A549 (cell line): ENCODE data around the gene STAU1. TPM values are rescaled to one million over a fixed set of nuclear protein-coding genes. Genes with fewer than 3 reads are reported as not detected.

Experiments
- ATAC-seq, 2 experiments: fragments of 200-7000 bp in 1 of 2; fragments of >200 bp in 1 of 2; cut with Nextera tagmentation in 1 of 2; cut with Tn5 transposase in 1 of 2; 3 replicates each; pipeline versions ENCODE4 v1.8.0 to v1.9.1; 2018 to 2020; ENCODE audit warnings: mild to moderate bottlenecking in 1 of 2, moderate library complexity in 1 of 2
- CTCF ChIA-PET: fragments of 300-600 bp; sonication (Branson Sonifier 250); formaldehyde crosslinking; extraction: SDS; loops from one replicate; lab custom pipeline; 2021; ENCODE audit warnings: antibody characterized with exemption, inconsistent platforms; lab: Yijun Ruan, JAX
- POLR2A ChIA-PET: fragments of 350-600 bp; formaldehyde crosslinking; extraction: SDS; loops from one replicate; lab custom pipeline; 2021; ENCODE audit warnings: antibody characterized with exemption, inconsistent platforms; lab: Yijun Ruan, JAX
- DNase-seq, 2 experiments: peaks; one replicate each; pipeline versions ENCODE4 v3.0.0 to v3.0.0-alpha.2; 2011 to 2016; ENCODE audit warnings: low read depth in 1 of 2, low spot score in 1 of 2
- FAIRE-seq: peaks from 2 replicates; lab custom pipeline; 2011; peaks lifted over from hg19 to GRCh38; lab: Jason Lieb, UNC
- H3K27ac ChIP-seq, 2 experiments: fragments of >200 bp; sonication (Bioruptor Twin); formaldehyde crosslinking; 3 replicates each; pipeline ENCODE4 v1.5.1; 2016 to 2017
- H3K4me1 ChIP-seq: fragments of >200 bp; sonication (Bioruptor Twin); formaldehyde crosslinking; 3 replicates; pipeline ENCODE4 v1.6.1; 2016
- H3K4me2 ChIP-seq: fragments of >200 bp; sonication (Bioruptor Twin); formaldehyde crosslinking; 3 replicates; pipeline ENCODE4 v1.6.1; 2016
- H3K4me3 ChIP-seq: fragments of >200 bp; sonication (Bioruptor Twin); formaldehyde crosslinking; 3 replicates; pipeline ENCODE4 v1.5.1; 2016
- H3K9me3 ChIP-seq: fragments of >200 bp; sonication (Bioruptor Twin); formaldehyde crosslinking; 3 replicates; pipeline ENCODE4 v1.6.1; 2016
- BHLHE40 ChIP-seq: IDR thresholded peaks from 2 replicates; pipeline ENCODE4 v1.6.1; 2012; ENCODE audit warnings: low read depth, low read length, inconsistent platforms
- CBX2 ChIP-seq: fragments of 200-600 bp; sonication (generic); IDR thresholded peaks from 2 replicates; pipeline ENCODE4 v1.6.1; 2016; ENCODE audit warnings: low read depth, mild to moderate bottlenecking, borderline replicate concordance
- CEBPB ChIP-seq, 2 experiments: fragments of >200 bp in 1 of 2; sonication (Bioruptor Twin) in 1 of 2; formaldehyde crosslinking in 1 of 2; IDR thresholded peaks; 2 replicates each; pipeline ENCODE4 v1.6.1; 2012 to 2016
- CHD2 ChIP-seq: fragments of 150-350 bp; IDR thresholded peaks from 2 replicates; pipeline ENCODE4 v1.6.1; 2014; ENCODE audit warnings: low read length; ENCODE audit not compliant: partially characterized antibody
- ELK1 ChIP-seq: fragments of 150-350 bp; IDR thresholded peaks from 2 replicates; pipeline ENCODE4 v1.6.1; 2014; ENCODE audit warnings: low read depth, mild to moderate bottlenecking, low read length
- ESRRA ChIP-seq: fragments of 150-350 bp; IDR thresholded peaks from 2 replicates; pipeline ENCODE4 v1.6.1; 2014; ENCODE audit warnings: mild to moderate bottlenecking, low read length, borderline replicate concordance
- FOSL2 ChIP-seq, 2 experiments: fragments of 450-650 bp in 1 of 2; fragments of >200 bp in 1 of 2; sonication (Bioruptor Twin) in 1 of 2; formaldehyde crosslinking; IDR thresholded peaks; 2 replicates each; pipeline versions ENCODE4 v1.5.0 to v1.6.1; 2016 to 2020; ENCODE audit warnings: mild to moderate bottlenecking in 1 of 2, moderate library complexity in 1 of 2
- FOXS1 ChIP-seq: fragments of 250-450 bp; sonication (Bioruptor Pico); IDR thresholded peaks from 2 replicates; pipeline ENCODE4 v1.5.0; 2020; ENCODE audit warnings: mild to moderate bottlenecking, moderate library complexity
- HDAC2 ChIP-seq: fragments of 200-600 bp; sonication (generic); IDR thresholded peaks from 2 replicates; pipeline ENCODE4 v1.6.1; 2016
- HOXA7 ChIP-seq: fragments of 250-450 bp; sonication (Bioruptor Pico); IDR thresholded peaks from 2 replicates; pipeline ENCODE4 v1.5.0; 2020; ENCODE audit warnings: mild to moderate bottlenecking, moderate library complexity
- HOXB5 ChIP-seq: fragments of 250-450 bp; sonication (Bioruptor Pico); IDR thresholded peaks from 2 replicates; pipeline ENCODE4 v1.5.0; 2020; ENCODE audit warnings: mild to moderate bottlenecking, moderate library complexity
- JUNB ChIP-seq: fragments of >200 bp; sonication (Bioruptor Twin); formaldehyde crosslinking; IDR thresholded peaks from 2 replicates; pipeline ENCODE4 v1.6.1; 2016
- KDM5A ChIP-seq: fragments of 200-600 bp; sonication (generic); IDR thresholded peaks from 2 replicates; pipeline ENCODE4 v1.6.1; 2016; ENCODE audit warnings: antibody characterized with exemption, mild to moderate bottlenecking
- MAZ ChIP-seq: fragments of 150-350 bp; IDR thresholded peaks from 2 replicates; pipeline ENCODE4 v1.6.1; 2014; ENCODE audit warnings: antibody characterized with exemption, low read depth, low read length, borderline replicate concordance
- NFE2L2 ChIP-seq: fragments of 150-350 bp; conservative IDR thresholded peaks from 2 replicates; pipeline ENCODE4 v1.6.1; 2014; ENCODE audit warnings: low read length
- PBX3 ChIP-seq: IDR thresholded peaks from 2 replicates; pipeline ENCODE4 v1.6.1; 2012
- POLR2A ChIP-seq: IDR thresholded peaks from 2 replicates; pipeline ENCODE4 v1.6.1; 2012; ENCODE audit warnings: mild to moderate bottlenecking, low read length
- POLR2AphosphoS2 ChIP-seq: conservative IDR thresholded peaks from 2 replicates; pipeline ENCODE4 v1.6.1; 2012; ENCODE audit warnings: low read length, improper control_type of control experiment, inconsistent platforms
- RAD21 ChIP-seq, 2 experiments: fragments of >200 bp in 1 of 2; sonication (Bioruptor Twin) in 1 of 2; formaldehyde crosslinking in 1 of 2; IDR thresholded peaks in 1 of 2; conservative IDR thresholded peaks in 1 of 2; 2 replicates in 1 of 2; 3 replicates in 1 of 2; pipeline ENCODE4 v1.6.1; 2012 to 2018; ENCODE audit warnings: inconsistent platforms in 1 of 2
- RARB ChIP-seq: fragments of 250-450 bp; sonication (Bioruptor Pico); IDR thresholded peaks from 2 replicates; pipeline ENCODE4 v1.8.0; 2021; ENCODE audit warnings: mild to moderate bottlenecking, moderate library complexity
- REST ChIP-seq: fragments of 200-600 bp; sonication (generic); IDR thresholded peaks from 2 replicates; pipeline ENCODE4 v1.6.1; 2016; ENCODE audit warnings: antibody characterized with exemption, mild to moderate bottlenecking, moderate library complexity
- SMC3 ChIP-seq: fragments of >200 bp; sonication (Bioruptor Twin); formaldehyde crosslinking; IDR thresholded peaks from 3 replicates; pipeline ENCODE4 v1.6.1; 2018; ENCODE audit warnings: inconsistent platforms
- SREBF2 ChIP-seq: fragments of 450-650 bp; IDR thresholded peaks from 2 replicates; pipeline ENCODE4 v1.6.1; 2014; ENCODE audit warnings: mild to moderate bottlenecking, moderate library complexity
- TFCP2L1 ChIP-seq: fragments of 250-450 bp; sonication (Bioruptor Pico); IDR thresholded peaks from 2 replicates; pipeline ENCODE4 v1.5.0; 2021; ENCODE audit warnings: mild to moderate bottlenecking
- USF2 ChIP-seq: fragments of 450-650 bp; IDR thresholded peaks from 2 replicates; pipeline ENCODE4 v1.6.1; 2014; ENCODE audit warnings: antibody characterized with exemption
- ZFP36 ChIP-seq: fragments of 450-650 bp; IDR thresholded peaks from 2 replicates; pipeline ENCODE4 v1.6.1; 2014; ENCODE audit warnings: borderline replicate concordance; ENCODE audit not compliant: partially characterized antibody
- ZSCAN20 ChIP-seq: fragments of 250-450 bp; sonication (Bioruptor Pico); IDR thresholded peaks from 2 replicates; pipeline ENCODE4 v1.8.0; 2022; ENCODE audit warnings: mild to moderate bottlenecking, moderate library complexity
- WGBS: methylation state at CpG from one replicate; pipeline ENCODE4 v1.1.6; 2017; ENCODE audit errors: missing lambda C conversion rate; 5-methylcytosine and 5-hydroxymethylcytosine counted together
- polyA plus RNA-seq, 4 experiments: library from polyadenylated mRNA; depleted of rRNA in 3 of 4; stranded (reverse); fragments of >200 nt; fragmentation: RNase III in 1 of 4; extraction: RNeasy Plus Mini Kit Qiagen cat#74134 plus additional on column Dnase treatment in 1 of 4; gene quantifications; 2 replicates in 3 of 4; 3 replicates in 1 of 4; pipeline ENCODE4 v1.2.3, GENCODE V29; 2011 to 2017

The STAU1 gene
- polyA plus RNA-seq, 2 of the 4 experiments (the other 2 are of a cell fraction): 64.0 to 74.7 TPM

- TF ChIP-seq FOSL2 (IDR thresholded peaks at IDR 0.05) (no peak), FOSL2 (CRISPR knock-in tag; IDR thresholded peaks at IDR 0.05) (no peak), RARB (CRISPR knock-in tag) (no peak), RAD21 (conservative IDR thresholded peaks at IDR 0.05 in 1 of 2, IDR thresholded peaks at IDR 0.05 in 1 of 2) (peak; percentile 68 to 73), MAZ (no peak), HDAC2 (no peak), SMC3 (peak; percentile 86)
Measured at GRCh38 chr20:49216991-49217578, 29.0 kb upstream of the STAU1 start (continued).

GRCh38 chr20:49215232-49215631, 27.1 kb upstream of the STAU1 start:
- no peak overlapping the region for H3K27ac ChIP-seq
- 66% methylated on average over 3 of the region's 3 CpGs for WGBS
- ChIA-PET CTCF (interaction anchor here (0.9 to 4.5 kb wide), 5 partner anchors 8 to 557 kb away, joined by 3 to 140 read pairs (median 29); no protein-coding TSS in a partner anchor), POLR2A (no interaction called here)
- H3K4me1 ChIP-seq: peaks cover 10% of the 10 kb centered on the region
- no peak for FAIRE-seq
- no peak for DNase-seq
- H3K9me3 ChIP-seq: peaks cover 7% of the 10 kb centered on the region; the same call in 1 of the 3 replicates
- ATAC-seq: no peak
- no peak overlapping the region for H3K4me2 ChIP-seq
- TF ChIP-seq SMC3: no peak
- TF ChIP-seq CEBPB (IDR thresholded peaks at IDR 0.05): no peak
- TF ChIP-seq USF2: no peak
- TF ChIP-seq TFCP2L1 (CRISPR knock-in tag): no peak
- TF ChIP-seq JUNB: no peak
- no peak for TF ChIP-seq MAZ
- no peak for TF ChIP-seq POLR2A
- TF ChIP-seq HOXB5 (CRISPR knock-in tag): no peak
- no peak for TF ChIP-seq ZFP36
- no peak for TF ChIP-seq ESRRA
- TF ChIP-seq FOXS1: no peak
- no peak for TF ChIP-seq BHLHE40
- TF ChIP-seq ELK1: no peak
- TF ChIP-seq ZSCAN20 (CRISPR knock-in tag): no peak
- no peak for TF ChIP-seq CHD2
- no peak for TF ChIP-seq SREBF2
- H3K4me3 ChIP-seq: no peak overlapping the region

- ChIA-PET POLR2A (no interaction called here), CTCF (interaction anchor here (0.6 to 4.5 kb wide), 5 partner anchors 78 to 557 kb away, joined by 3 to 140 read pairs (median 4); no protein-coding TSS in a partner anchor)
- no peak overlapping the region for H3K4me2 ChIP-seq
- no peak for ATAC-seq
- TF ChIP-seq REST (no peak), HOXA7 (CRISPR knock-in tag) (no peak), KDM5A (no peak), POLR2A (no peak), HOXB5 (CRISPR knock-in tag) (no peak), RAD21 (conservative IDR thresholded peaks at IDR 0.05 in 1 of 2, IDR thresholded peaks at IDR 0.05 in 1 of 2) (no peak), POLR2AphosphoS2 (no peak), NFE2L2 (no peak), PBX3 (no peak), MAZ (no peak), CBX2 (no peak), SREBF2 (no peak)
- TF ChIP-seq, all 56 proteins: peak for 0
- H3K4me1 ChIP-seq: peaks cover 8% of the 10 kb centered on the region
- H3K9me3 ChIP-seq: peaks cover 12% of the 10 kb centered on the region; the same call in 2 of the 3 replicates
- no peak for FAIRE-seq
- no peak overlapping the region for H3K27ac ChIP-seq
- no peak overlapping the region for H3K4me3 ChIP-seq
- DNase-seq: no peak
Measured at GRCh38 chr20:49214571-49214970, 26.4 kb upstream of the STAU1 start.
